Stimulated activated CD8-positive, alpha-beta memory T cell treated with anti-CD3 and anti-CD28 coated beads, Interleukin-7, amount 100 ng/mL, for 48 hours (primary cell): ENCODE measurements around the gene ZNF253.
"Not testable (repeated sequence)": the region's sequence is repeated elsewhere in the genome, so short reads cannot be mapped to it uniquely, and the experiment has no call there.

ENCODE experiments used
- DNase-seq, 2 donors: peaks; one replicate each; pipeline ENCODE4 v3.0.0-alpha.2; 2020; ENCODE audit warnings: low read depth in 1 of 2; ENCODE audit errors: extremely low read depth in 1 of 2

ZNF253 gene

GRCh38 chr19:19865750-19866610 is at the start of gene ZNF253:
ZNF253 (plus strand) TSS chr19:19865882; CDS start chr19:19865997, 115 bp downstream.
- DNase-seq = peak; percentile 87 to 97

GRCh38 chr19:19816679-19817078 is 49.0 kb upstream of the ZNF253 start:
- no peak for DNase-seq

- peak in 1 of 2 donors; percentile 59 for DNase-seq
Observed at GRCh38 chr19:19817357-19817756, 48.3 kb upstream of the ZNF253 start.

GRCh38 chr19:19820774-19821320 is 44.8 kb upstream of the ZNF253 start:
- no peak for DNase-seq

- DNase-seq = peak; percentile 86 to 97
Observed at GRCh38 chr19:19821366-19821951, 44.2 kb upstream of the ZNF253 start, which contains the start of gene ZNF506. ZNF506 (minus strand) TSS chr19:19821750; CDS start chr19:19821603, 147 bp downstream.

GRCh38 chr19:19821976-19822375 is 43.7 kb upstream of the ZNF253 start:
- DNase-seq = not testable (repeated sequence)

- DNase-seq = no peak
Observed at GRCh38 chr19:19823916-19824315, 41.8 kb upstream of the ZNF253 start.

GRCh38 chr19:19826875-19827274 is 38.8 kb upstream of the ZNF253 start:
- no peak for DNase-seq

GRCh38 chr19:19835560-19836038 is 30.1 kb upstream of the ZNF253 start:
- DNase-seq = no peak

GRCh38 chr19:19847781-19848180 is 17.9 kb upstream of the ZNF253 start:
- no peak for DNase-seq

- no peak for DNase-seq
Observed at GRCh38 chr19:19849056-19849455, 16.6 kb upstream of the ZNF253 start.

- DNase-seq = not testable (repeated sequence)
Observed at GRCh38 chr19:19851740-19852139, 13.9 kb upstream of the ZNF253 start.

- no peak for DNase-seq
Observed at GRCh38 chr19:19858751-19859150, 6.9 kb upstream of the ZNF253 start.

- DNase-seq = peak in 1 of 2 donors; percentile 27
Observed at GRCh38 chr19:19860756-19861390, 4.8 kb upstream of the ZNF253 start.

- DNase-seq = peak; percentile 8 to 32
Observed at GRCh38 chr19:19866611-19867248, 1.0 kb downstream of the ZNF253 start.

GRCh38 chr19:19870086-19870485 is 4.4 kb downstream of the ZNF253 start:
- not testable (repeated sequence) for DNase-seq

GRCh38 chr19:19871932-19872331 is 6.2 kb downstream of the ZNF253 start:
- DNase-seq = no peak

GRCh38 chr19:19873381-19873780 is 7.7 kb downstream of the ZNF253 start:
- no peak for DNase-seq

GRCh38 chr19:19877724-19878123 is 12.0 kb downstream of the ZNF253 start:
- DNase-seq = no peak

- DNase-seq = no peak
Observed at GRCh38 chr19:19884583-19884982, 18.9 kb downstream of the ZNF253 start.
